Suppressor macrophage (primary cell): ENCODE data around the gene NPW.

Experiments
- DNase-seq, 4 experiments: peaks; one replicate each; pipeline ENCODE4 v3.0.0-alpha.2; 2020 to 2022
- total RNA-seq, 17 experiments: gene quantifications; one replicate each; lab custom pipeline; 2026; ENCODE audit warnings: mixed read lengths in 6 of 17, inconsistent platforms in 3 of 17; lab: John Stamatoyannopoulos, UW

Gene NPW
- 0 to 0.41 (median 0.07) reads per million in 17 experiments for total RNA-seq

DNA sequence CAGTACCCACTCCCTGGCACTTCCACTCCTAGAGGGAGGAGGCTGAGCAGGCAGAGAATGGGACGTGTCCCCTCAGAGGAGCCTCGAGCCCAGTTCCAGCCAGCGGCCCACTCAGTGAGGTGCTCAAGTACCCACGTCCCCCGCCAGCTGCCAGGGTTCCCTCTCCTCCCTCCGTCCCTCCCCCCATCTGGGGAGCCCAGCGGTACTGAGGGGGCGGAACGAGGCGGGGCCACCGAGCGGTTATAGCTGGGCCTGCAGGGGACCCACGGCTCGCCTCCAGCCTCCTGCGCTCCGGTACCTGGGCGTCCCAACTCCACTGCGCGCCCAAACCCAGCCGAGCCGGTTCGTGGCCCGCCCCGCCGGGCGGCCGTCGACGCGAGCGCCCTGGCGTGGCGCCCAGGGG lies at the start of gene NPW:
Gene NPW, plus strand, starts transcription at position 268 of the 403 bp plus-strand sequence.
- DNase-seq = peak in 2 of 4 experiments; percentile 10 to 40

GRCh38 chr16:1971796-1972489 lies 47.6 kb upstream of the NPW start, which contains the start of gene TBL3:
TSS of gene TBL3 (plus strand) at chr16:1972053. CDS start at chr16:1972165, 112 bp downstream.
- DNase-seq = peak; percentile 97 to 98 (median 98)

- DNase-seq = peak in 2 of 4 experiments; percentile 22 to 39
These were observed 47.1 kb upstream of the NPW start for GRCh38 chr16:1972490-1972877.

GRCh38 chr16:1973461-1974156 lies 46.0 kb upstream of the NPW start:
- DNase-seq = no peak

GRCh38 chr16:1974157-1975070 lies 45.2 kb upstream of the NPW start:
- DNase-seq = no peak

- DNase-seq = no peak
These were observed 44.0 kb upstream of the NPW start for GRCh38 chr16:1975432-1976215.

DNA sequence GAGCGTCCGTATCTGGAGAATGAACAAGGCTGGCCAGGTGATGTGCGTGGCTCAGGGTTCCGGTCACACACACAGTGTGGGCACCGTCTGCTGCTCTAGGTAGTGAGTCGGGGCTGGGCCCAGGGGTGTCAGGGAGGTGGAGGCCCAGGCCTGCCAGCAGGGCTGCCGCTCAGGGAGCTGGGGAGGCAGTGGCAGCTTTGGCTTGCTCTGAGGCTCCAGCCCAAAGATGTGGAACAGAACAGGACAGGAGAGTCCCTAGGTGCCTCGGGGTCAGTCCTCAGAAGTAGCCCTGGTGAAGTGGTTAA lies 43.4 kb upstream of the NPW start:
- DNase-seq = no peak

GRCh38 chr16:1976951-1977874 lies 42.4 kb upstream of the NPW start:
- DNase-seq = no peak

DNA sequence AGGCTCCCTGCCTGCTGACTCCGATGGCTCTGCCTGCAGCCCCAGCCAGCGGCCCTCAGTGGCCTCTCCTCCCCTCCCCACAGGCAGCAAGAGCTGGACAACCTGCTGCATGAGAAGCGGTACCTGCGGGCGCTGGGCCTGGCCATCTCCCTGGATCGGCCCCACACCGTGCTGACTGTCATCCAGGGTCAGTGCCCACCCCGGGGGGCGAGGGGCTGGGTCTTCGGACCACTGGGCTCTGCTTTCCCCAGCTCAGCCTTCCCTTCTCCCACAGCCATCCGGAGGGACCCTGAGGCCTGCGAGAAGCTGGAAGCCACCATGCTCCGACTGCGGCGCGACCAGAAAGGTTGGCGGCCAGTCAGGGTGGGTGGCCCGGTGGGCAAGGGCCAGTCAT lies 41.7 kb upstream of the NPW start:
- no peak for DNase-seq

DNA sequence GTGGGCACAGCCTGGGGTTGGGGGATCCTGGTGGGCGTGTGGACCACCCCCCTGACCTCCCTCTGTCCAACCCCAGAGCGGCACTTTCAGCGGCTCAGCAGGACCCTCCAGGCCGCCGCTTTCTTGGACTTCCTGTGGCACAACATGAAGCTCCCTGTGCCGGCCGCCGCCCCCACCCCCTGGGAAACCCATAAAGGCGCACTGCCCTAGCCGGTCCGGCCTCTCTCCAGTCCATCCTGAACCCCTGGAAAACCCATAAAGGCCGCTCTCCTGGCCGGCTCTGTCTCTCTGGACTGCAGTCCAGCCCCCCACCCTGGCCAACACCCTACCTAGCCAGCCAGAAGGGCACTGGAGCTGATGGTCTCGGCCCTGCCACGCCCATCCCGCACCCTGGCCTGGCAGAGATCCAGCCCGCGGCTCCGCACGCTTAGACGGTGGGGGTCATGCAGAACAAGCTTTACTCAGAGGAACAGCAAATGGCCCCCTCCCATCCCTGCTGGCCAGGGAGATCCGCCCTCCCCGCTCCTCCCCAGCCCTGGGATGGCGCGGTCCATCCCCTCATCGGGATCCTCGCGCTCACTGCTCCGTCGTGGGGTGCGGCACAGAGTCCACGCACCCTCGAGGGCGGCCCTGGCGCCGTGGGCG lies 41.0 kb upstream of the NPW start:
- no peak for DNase-seq

GRCh38 chr16:1979271-1980029 lies 40.1 kb upstream of the NPW start:
- peak in 1 of 4 experiments; percentile 44 for DNase-seq

DNA sequence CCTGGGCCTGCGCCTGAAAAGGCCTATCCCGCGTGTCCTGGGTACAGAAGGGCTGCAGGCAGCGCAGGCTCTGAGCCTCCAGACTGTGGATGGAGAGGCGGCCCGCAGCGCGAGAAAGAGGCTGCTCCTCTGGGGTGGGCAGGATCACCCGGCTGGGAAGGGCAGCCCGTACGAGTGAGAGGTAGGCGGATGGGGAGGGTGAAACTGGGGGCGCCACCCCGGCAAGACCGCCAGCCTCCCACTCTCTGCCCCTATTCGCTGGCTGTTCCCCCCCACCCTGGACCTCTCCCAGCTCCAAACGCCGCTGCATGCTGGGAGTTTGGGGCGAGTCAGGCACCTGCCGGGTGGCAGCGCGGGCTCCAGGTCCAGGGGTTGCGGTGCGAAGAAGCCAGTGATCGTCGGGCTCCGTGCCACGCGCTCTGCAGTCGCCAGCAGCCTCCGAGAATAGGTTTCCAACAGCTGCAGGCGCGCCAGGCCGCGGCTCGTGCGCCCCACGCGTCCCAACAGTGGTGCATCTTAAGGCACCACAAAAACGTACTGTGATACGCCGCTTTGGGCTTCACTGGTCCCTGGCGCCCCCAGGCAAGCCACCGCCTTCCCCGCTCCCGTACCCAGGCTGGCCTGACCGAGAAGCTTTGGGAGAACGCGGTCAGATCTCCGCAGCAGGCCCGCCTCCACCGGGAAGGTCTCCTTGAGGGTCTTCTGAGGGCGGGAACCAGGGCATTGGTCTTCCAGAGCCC lies 39.4 kb upstream of the NPW start:
- DNase-seq = no peak

DNA sequence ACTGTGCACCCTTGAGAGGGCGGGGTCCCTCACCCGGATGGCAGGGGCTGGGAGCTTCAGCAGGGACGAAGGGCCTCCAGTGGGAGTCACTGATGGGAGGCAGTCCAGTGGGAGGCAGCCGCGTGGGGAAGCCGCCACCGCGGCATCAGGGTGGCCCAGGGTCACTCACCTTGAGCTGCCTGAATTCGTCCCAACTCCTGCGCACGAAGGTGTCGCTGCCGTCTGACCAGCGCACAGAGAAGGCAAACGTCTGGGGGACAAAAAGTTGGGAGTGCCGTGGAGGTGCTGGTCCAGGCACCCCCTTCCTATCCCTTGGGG lies 38.9 kb upstream of the NPW start:
- DNase-seq = no peak

DNA sequence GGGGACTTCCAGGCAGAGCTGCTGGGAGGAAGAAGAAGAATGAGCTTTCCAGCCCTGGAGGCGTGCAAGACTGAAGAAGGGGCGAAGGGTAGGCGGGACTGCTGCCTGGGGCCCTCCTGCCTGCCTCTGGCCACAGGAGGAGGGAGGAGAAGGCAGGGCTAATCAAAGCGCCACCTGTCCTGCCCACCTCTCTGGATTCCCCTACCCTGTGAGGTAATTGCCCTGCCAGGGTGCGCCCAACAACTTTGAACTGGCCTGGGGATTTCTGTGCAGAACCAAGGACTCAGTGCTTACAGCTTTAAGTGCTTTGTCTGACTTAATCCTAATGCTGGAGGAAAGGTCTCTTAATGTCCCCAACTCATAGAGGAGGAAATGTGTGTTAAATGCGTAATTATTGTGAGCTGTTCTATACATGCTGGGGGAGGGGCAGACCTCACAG lies 38.2 kb upstream of the NPW start, which contains the start of gene NOXO1:
Gene NOXO1, minus strand, starts transcription at position 72 of the 439 bp plus-strand sequence. CDS start 290 bp downstream, outside the sequence.
- no peak for DNase-seq

- no peak for DNase-seq
These were observed 37.6 kb upstream of the NPW start for GRCh38 chr16:1982013-1982433.

DNA sequence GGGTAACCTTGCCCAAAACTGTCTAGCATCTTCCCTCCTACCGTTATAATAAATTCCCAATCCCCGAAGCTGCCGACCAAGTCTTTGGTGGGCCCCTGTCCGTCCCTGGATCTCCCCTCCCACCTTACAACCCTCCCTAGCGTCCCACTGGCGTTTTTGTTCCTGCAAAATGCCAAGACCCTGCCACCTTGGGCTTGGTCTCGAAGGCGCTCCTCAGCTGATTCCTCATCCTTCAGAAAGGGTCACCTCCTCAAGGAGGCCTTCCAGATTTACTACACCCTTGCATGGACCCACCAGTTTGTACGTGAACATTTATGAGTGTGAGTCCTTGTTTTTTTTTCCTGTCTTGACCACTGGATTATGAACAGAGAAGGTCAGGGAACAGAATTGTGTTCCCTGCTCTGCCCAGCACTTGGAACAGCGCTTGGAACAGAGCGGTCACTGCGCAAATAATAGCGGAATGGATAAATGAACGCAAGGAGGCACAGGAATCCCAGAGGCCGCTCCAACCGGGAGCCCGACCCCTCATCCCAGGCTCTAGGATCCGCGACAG lies 36.5 kb upstream of the NPW start:
- DNase-seq = no peak

GRCh38 chr16:1983544-1984346 lies 35.8 kb upstream of the NPW start, which contains the start of gene GFER:
TSS of gene GFER (plus strand) at chr16:1984193. CDS start at chr16:1984219, 26 bp downstream.
- peak; percentile 93 to 98 (median 96) for DNase-seq
